OCI-LY1 (cell line): ENCODE results near the gene ADCK1.
"Not testable (repeated sequence)": the region's sequence is repeated elsewhere in the genome, so short reads cannot be mapped to it uniquely, and the experiment has no call there.

Source experiments
- EZH2 ChIP-seq: fragments of 200-600 bp; sonication (generic), shearing (Covaris generic); IDR thresholded peaks from 2 replicates; pipeline ENCODE4 v1.8.0; 2017; ENCODE audit warnings: borderline replicate concordance, mixed run types, mild to moderate bottlenecking, antibody characterized with exemption, low read length, moderate library complexity, mixed read lengths
- TF ChIP-seq, protein P1 (sequence below): fragments of 200-600 bp; sonication (generic), shearing (Covaris generic); IDR thresholded peaks from 2 replicates; pipeline ENCODE4 v1.5.1; 2017; ENCODE audit warnings: mild to moderate bottlenecking, antibody characterized with exemption, low read length, moderate library complexity, mixed read lengths

DNA sequence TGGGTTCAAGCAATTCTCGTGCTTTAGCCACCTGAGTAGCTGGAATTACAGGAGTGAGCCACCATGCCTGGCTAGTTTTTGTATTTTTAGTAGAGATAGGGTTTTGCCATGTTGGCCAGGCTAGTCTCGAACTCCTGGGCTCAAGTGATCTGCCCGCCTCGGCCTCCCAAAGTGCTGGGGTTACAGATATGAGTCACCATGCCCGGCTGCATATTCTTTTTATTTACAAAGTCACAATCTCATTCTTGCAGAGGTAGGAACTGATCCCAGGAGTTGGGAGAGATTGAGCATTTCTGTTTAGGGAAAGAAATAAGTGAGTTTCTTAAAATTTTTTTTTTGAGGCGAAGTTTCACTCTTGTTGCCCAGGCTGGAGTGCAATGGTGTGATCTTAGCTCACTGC is 12.8 kb downstream of the ADCK1 start:
- TF ChIP-seq, protein P1, sequence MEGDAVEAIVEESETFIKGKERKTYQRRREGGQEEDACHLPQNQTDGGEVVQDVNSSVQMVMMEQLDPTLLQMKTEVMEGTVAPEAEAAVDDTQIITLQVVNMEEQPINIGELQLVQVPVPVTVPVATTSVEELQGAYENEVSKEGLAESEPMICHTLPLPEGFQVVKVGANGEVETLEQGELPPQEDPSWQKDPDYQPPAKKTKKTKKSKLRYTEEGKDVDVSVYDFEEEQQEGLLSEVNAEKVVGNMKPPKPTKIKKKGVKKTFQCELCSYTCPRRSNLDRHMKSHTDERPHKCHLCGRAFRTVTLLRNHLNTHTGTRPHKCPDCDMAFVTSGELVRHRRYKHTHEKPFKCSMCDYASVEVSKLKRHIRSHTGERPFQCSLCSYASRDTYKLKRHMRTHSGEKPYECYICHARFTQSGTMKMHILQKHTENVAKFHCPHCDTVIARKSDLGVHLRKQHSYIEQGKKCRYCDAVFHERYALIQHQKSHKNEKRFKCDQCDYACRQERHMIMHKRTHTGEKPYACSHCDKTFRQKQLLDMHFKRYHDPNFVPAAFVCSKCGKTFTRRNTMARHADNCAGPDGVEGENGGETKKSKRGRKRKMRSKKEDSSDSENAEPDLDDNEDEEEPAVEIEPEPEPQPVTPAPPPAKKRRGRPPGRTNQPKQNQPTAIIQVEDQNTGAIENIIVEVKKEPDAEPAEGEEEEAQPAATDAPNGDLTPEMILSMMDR, result not testable (repeated sequence)
- TF ChIP-seq EZH2, result not testable (repeated sequence)
